ENCODE data around the gene ZNF135.

ZNF135 gene

DNA sequence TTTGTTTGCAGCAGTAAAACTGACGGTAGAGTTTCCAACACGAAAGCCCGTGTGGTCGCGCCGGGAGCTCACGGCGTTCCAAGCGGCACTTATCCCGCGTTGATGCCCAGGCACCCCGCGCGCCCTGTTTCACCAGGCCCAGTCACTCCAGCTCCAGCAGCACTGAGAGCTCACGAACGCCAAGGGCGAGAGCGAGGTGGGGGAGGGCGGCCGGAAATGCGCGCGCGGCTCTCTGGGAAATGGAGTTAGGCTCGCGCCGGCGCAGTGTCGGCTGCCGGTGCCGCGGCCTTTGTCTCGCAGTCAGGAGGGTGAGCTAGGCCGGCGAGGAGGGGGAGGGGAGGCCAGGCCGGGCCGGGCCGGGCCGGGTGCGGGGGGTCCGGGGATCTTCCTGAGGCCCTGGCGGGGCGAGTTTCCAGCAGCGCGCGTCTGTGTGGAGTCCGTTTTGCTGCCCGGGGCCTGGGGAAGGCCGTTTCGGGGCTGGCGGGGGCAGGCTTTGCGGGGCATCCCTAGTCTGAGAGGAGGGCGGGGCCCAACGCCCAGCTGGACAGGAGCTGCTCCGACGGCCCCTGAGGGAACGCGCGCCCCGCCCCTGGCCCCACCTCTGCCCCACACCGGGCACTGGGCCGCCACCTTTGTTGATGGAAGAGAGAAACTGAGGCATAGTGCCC is at the start of gene ZNF135:
ZNF135 (plus strand) TSS at position 280 of the 668 bp plus-strand sequence. CDS start 721 bp downstream, outside the sequence.
- no peak for DNase-seq

DNA sequence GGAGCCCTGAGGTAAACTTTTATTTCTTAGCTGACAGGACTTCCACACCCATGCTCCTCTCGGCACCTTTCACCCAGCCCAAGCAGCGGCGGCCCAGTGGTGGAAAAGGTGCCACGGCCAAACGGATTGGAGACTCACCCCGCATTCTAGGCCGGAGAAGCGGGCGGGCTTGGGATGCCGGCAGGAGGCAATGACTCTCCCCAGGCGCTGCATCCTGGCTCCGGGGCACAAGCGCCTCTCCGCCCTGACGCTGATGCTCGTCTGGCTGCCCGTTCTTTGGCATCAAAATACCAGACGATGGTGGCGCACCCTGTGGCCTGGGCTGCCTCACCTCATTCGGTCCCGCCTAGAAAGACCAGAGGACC is 49.8 kb upstream of the ZNF135 start:
- DNase-seq: no peak

DNA sequence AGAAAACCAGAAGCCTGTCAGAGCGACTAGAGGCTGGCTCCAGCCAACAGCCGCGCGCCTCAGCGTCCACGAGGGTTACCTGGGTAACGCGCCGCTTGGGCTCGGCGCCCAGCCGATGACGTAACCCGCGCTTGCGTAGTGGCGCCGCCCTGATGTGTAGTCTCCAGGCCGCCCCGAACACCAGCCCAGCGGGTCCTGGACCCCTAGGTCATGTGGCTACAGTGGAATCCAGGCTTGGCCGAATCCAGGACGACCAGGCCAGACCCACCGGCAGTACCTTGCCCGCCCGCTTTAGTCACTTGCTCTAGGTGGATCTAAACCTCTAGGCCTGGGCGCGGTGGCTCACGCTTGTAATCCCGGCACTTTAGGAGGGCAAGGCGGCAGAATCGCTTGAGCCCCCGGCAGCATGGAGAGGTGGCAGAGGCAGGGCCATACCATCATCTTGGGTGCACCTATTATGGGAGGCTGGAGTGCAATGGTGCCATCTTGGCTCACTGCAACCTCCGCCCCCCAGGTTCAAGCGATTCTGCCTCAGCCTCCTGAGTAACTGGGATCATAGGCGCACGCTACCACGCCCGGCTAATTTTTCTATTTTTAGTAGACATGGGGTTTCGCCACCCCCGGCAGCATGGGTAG is 49.3 kb upstream of the ZNF135 start:
- DNase-seq: no peak

DNA sequence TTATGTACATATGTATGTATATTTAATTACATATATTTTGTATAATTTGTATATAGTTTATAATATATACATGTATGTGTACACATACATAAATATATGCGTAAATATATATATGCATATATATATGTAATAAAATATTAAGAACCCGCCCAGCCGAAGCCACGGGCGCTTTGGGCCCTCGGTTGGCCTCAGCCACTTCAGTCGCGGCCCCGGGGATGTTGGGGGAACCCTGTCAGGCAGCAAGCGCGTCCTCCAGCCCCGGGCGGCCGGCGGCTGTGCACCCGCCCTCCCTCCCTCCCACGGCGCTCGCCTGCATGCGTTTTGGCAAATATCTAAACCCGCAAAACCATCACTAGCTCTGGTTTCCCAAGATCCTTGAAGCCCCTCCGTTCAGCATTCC is 48.6 kb upstream of the ZNF135 start:
- no peak for DNase-seq

DNA sequence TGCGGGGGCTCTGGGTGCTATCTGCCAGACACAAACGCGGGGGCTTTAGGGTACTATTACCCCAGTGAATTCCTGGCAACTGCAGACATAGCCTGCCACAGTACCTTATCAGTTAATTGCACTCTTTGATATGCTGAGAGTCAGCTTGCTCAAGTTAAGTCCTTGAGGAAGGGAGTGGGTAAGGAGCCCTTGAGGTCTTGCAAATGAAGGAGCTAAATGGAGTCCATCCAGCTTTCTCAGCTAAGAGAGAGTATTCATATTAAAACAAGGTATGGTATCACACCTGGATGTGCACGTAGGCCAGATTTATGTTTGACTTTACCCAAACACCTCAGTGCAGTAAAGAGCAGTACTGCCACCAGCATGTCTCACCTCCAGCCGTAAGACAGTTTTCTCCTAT is 44.9 kb upstream of the ZNF135 start:
- no peak for DNase-seq

DNA sequence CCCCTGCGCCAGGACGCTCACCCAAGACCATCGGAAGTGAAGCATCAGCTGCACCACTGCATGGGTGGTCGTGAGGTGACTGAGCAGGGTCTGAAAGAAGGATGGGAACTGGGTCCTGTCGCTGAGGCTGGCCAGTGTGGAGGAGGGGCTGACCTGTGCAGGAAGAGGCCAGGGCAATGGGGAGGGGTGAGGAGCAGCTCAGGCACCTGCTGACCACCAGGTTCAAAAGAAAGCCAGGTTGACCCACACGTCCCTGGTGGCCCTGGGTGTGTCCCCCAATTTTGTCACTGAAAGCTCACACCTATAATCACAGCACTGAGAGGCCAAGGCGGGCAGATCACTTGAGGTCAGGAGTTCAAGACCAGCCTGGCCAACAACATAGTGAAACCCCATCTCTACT is 39.0 kb upstream of the ZNF135 start:
- no peak for DNase-seq

DNA sequence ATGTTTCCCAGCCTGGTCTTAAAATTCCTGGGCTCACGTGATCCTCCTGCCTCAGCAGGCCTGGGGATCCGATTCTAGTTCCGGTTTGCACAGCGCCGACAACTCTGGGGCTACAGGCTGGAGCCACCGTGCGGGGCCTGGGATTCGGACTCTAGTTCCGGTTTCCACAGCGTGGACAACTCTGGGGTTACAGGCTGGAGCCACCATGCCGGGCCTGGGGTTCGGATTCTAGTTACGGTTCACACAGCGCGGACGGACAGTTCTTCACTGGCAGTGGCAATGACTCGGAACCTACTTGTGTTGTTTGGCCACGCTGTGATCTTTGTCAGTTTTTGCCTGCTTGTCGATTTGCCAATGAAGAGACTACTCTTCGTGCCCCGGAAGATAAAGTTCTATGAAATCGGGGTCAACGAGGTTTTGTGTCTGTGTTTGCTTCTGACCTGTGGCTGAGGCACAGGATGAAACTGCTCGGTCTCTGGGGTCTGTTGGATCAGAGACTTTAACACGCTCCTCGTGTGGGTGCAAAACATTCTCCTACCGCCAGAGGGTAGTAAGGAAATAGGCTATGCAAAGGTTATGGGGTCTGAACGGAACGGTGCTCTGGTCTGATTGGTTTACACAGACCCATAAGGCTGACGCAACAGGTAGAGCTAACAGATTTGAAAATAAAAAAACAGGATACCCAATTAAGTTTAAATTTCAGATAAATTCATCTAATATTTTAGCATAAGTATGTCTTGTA is 37.4 kb upstream of the ZNF135 start:
- no peak for DNase-seq

DNA sequence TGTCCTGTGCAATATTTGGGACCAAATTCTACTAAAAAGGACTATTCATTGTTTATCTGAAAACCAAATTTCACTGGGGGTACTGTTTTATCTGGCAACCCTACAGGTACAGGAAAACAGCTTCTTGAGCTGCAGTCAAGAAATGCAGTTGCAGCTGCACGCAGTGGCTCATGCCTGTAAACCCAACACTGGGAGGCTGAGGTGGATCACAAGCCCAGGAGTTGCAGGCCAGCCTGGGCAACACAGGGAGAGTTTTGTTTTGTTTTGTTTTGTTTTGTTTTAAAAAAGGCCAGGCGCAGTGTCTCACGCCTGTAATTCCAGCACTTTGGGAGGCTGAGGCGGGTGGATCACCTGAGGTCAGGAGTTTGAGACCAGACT is 36.8 kb upstream of the ZNF135 start:
- DNase-seq: no peak

DNA sequence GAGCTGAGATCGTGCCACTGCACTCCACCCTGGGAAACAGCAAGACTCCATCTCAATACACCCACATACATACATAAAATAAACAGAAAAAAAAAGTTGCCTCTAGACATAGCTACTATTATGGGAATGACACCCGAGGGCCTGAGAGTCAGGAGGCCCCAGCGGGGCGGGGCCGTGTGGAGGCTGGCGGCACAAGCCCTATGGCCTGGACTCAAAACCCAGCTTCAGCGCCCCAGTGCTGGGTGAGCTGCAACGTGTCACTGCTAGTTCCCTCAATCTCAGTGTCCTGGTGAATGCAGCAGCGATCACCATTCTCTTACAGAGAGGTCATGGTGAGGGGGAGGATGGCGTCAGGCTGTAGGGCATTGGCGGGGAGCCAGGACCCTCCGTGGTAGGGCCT is 34.4 kb upstream of the ZNF135 start:
- DNase-seq: no peak

DNA sequence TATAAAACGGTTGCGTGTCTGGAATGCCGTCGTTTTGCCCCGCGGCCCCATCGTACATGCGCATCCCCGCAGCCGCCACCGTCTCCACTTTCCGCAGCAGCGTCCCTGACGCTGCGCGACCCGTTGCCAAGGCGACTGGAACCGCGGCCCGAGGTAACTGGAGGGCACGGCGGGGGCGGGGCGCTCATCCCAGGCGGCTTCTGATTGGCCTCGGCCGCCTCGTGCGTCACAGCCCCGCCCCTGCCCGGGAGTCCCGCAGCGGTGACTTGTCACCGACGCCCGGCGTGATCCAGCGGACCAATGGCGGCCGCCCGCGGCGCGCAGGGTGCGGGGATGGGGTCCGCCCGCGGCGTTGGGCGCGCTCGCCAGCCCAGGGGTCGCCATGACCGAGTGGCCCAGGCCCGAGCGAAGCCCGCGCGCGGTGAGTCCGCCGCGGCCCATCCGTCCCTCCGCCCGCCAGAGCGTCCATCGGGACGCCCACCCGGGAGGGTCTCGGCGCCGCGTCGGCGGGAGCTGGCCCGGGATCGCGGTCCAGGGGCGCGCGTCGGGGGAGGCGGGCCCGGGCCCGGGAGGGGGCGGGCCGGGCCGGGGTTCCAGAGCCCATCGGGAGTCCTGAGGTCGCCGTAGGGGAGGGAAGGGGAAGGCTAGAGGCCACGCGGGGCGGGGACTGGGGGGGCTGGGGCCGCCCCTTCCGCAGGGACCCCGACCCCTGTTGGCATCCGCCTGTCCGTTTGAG is 25.2 kb upstream of the ZNF135 start, which contains the start of gene ZSCAN1:
ZSCAN1 (plus strand) TSS at position 285 of the 736 bp plus-strand sequence. CDS start 3,812 bp downstream, outside the sequence.
- no peak for DNase-seq

DNA sequence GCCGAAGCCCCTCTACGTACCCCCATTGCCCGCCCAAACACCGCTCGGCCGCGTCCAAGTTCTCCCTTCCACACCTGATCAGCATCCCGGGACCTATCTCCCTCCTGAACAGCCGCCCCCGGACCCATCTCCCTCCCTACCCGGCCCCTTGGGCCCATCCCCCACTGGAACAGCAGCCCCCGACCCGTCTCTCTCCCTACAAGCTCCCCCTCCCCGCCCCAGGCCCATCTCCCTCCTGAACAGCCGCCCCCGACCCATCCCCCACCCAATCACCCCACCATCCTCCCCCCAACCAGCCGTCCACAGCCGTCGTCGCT is 24.6 kb upstream of the ZNF135 start:
- DNase-seq: no peak

DNA sequence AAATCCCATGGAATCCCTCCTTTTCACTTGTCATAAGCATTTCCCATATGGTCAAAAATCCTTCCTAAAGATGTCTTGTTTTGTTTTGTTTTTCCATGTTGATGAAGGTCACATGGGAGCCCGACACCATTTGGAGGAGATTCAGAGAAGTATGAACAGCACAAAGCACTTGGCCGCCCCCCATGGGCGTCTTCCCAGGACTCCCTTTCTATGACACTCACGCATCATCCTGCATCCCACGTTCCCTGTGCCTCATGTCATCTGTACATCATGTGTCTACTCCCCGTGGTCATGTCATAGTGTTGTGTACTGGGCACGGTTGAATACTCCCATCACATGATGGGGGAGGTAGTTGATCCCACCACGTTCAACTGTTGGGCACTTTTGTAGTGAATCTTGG is 23.2 kb upstream of the ZNF135 start:
- no peak for DNase-seq

DNA sequence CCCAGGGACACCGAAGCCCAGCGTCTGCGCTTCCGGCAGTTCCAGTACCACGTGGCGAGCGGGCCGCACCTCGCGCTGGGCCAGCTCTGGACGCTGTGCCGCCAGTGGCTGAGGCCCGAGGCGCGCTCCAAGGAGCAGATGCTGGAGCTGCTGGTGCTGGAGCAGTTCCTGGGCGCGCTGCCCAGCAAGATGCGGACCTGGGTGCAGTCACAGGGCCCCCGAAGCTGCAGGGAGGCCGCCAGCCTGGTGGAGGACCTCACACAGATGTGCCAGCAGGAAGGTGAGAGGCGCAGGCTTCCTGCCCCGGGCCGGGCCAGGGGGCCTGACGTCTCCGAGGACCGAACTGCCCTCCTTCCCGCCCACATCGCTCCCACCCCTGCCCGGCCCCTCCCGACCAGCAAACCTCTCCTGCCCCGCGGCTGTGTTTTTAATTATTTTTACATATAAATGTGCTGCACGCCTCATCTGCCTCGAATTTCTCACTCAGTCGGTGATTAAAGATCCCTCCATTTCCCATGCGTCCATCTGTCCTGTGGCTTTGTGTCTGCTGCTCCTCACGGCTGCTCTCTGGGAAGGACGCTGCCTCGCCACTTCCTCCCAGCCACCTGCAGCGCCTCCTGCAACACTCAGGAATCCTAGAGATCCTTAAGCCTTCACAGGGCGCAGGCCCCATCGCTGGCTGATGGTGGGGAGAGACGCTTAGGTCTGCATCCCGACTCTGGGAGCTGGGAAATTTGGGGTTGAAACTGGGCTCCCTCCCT is 21.0 kb upstream of the ZNF135 start:
- no peak for DNase-seq

DNA sequence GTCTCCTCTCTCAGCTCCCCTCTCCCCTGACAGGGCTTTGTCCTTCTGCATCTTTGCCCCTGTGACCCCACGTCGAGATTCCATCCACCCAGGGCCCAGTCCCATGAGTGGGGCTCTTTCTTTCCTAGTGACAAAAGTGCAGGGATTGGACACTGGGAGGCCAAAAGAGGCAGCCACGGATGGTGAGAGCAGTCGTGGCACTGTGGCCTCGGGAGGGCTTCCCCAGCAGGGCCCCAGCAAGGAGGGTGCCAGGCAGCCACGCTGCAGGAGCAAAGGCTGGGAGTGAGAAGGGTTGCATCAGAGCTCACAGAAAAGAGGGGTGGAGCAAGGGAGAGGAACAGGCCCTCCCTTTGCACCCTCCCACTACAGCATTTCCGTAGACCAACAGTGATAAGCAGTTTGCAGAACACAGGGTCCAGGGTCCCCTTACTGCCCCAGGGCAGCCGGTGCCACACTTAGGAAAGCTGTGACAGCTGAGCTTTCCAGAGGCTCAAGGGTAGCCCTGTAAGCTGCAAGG is 20.3 kb upstream of the ZNF135 start:
- no peak for DNase-seq

DNA sequence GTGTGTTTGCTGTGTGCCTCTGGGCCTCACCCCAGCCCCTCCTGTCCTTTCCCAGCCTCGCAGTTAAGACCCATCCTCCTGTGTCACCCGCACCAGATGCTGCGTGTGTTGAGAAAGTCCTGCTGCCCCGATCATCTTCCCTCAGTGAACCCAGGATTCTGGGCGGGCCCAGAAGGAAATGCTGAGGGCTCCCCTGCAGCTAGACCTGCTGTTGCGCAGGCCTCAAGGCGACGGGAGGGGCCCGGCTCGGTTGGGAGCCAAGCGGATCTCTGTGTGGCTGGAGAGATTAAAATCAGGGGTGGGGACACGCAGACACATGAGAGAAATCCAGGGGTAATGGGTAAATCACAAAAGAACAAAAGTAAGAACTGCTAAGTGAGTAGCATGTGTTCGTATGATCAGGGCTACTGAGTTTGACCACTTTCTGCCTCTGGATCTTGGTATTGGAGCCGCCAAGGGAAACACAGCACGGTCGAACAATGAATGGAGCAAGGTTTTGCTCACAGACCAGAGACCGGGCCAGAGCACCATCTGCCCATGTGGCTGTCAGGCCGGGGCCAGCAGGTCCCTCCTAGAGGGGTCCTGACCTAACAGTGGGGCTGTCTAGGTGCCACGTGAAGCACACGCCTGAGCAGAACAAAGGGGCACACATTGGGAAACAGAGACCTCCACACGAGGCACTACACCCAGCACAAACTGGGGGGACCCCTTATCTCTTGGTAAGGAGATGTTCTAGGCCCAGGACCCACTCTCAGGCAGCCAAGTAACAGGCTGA is 18.1 kb upstream of the ZNF135 start:
- DNase-seq: no peak

DNA sequence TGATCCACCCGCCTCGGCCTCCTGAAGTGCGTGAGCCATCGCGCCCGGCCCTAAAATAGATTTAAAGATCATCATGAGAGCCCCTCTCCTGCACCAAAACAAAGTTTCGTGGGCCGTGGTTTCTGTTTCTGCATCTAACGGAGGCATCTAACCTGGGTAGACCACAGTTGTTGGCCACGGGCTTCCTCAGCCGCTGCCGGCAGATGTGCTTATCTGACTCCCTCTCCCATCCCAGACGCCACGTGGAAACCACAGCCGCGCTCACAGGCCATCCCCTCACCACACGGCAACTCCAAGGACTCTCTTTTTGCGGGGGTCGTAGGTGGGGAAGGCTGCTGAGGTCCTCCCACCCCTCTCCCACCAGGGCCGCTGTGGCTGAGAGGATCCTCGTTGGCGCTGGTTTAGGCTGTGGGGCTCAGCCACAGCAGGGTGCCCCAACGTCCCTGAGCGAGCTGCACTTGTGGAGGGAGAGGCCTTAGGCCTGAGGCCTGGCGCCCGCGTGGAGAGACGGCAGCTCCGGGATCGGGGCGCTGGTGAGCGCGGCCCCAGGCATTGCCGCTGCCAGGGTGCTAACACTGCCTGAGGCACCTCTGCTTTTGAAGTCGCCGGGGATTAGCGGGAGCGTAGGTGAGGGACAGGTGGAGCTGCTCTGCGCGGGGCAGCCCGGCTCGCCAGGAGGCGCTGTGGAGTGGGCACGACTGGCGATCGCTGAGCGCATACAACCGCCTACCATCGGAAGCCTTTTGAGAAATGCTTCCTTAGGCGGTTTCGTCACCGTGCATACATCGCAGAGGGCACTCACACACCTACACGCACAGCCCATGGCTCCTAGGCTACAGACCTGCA is 16.4 kb upstream of the ZNF135 start:
- no peak for DNase-seq

DNA sequence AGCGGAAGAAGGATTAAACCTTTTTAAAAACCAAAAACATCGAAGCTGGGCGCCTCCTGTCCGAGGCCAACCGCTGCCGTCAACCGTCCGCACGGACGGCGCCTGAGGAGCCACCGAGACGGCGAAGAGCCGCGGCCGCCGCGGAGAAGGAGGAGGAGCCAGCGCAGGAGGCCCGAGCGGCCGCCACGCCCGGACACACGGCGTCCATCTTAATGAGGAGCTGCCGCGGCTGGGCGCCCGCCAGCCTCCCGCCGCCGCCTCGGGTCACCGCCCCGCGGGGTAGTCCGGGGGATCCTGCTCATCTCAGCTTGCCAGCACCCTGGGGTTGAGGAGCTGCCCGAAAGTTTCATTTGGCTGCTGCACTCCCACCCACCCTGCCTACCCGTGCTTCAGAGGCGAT is 14.7 kb upstream of the ZNF135 start:
- DNase-seq: no peak

DNA sequence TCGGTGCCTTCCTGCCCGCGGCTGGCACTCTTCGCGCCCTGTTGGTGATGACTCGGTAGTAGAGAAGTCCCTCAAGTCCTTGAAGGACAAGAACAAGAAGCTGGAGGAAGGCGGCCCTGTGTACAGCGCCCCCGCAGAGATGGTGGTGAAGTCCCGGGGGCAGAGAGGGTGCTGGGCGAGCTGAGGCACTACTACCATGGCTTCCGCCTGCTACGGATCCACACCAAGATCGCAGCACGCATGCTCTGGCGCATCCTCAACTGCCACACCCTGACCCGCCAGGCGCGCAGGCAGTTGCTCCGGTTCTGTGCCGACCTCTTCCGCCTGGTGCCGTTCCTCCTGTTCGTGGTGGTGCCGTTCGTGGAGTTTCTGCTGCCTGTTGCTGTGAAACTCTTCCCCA is 14.2 kb upstream of the ZNF135 start:
- no peak for DNase-seq

DNA sequence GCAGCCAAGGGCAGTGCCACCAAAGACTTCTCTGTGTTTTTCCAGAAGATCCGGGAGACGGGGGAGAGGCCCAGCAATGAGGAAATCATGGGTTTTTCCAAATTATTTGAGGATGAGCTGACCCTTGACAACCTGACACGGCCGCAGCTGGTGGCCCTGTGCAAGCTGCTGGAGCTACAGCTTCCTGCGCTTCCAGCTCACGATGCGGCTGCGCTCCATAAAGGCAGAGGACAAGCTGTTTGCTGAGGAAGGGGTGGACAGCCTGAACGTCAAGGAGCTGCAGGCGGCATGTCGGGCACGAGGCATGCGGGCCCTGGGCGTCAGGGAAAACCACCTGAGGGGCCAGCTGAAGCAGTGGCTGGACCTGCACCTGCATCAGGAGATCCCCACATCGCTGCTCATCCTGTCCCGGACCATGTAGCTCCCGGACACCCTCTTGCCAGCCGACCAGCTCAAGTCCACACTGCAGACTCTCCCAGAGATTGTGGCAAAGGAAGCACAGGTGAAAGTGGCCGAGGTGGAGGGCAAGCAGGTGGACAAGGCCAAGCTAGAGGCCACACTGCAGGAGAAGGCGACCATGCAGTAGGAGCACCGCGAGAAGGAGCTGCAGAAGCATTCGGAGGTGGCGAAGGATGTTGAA is 13.6 kb upstream of the ZNF135 start:
- DNase-seq: no peak

DNA sequence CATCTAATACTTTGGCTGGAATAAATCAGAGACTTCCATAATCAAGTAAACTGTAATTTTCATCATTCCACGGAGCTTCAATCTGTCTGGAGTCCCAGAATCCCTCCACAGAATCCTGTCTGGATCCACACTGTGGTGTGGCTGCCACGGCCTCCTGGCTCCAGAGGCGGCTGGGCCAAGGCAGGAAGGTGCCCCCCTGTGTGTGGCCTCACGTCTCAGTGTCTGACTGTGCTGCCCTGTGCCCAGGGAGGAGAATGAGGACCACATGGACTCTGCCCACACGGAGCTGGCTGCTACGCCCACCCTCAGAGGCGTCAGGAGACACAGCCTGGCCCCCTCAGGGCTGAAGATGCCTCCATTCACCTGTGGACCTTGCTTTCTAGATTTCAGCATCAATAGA is 12.2 kb upstream of the ZNF135 start:
- no peak for DNase-seq
